Stimulated activated CD4-positive, alpha-beta T cell treated with anti-CD3 and anti-CD28 coated beads, Interleukin-1b, Interleukin-23, amount 100 ng/mL, for 24 hours (primary cell): ENCODE results near the gene ARHGAP8.

ENCODE experiments used
- DNase-seq, 4 experiments: peaks; one replicate each; pipeline ENCODE4 v3.0.0-alpha.2; 2020; ENCODE audit warnings: low read depth in 4 of 4, low spot score in 1 of 4

The ARHGAP8 gene

DNA sequence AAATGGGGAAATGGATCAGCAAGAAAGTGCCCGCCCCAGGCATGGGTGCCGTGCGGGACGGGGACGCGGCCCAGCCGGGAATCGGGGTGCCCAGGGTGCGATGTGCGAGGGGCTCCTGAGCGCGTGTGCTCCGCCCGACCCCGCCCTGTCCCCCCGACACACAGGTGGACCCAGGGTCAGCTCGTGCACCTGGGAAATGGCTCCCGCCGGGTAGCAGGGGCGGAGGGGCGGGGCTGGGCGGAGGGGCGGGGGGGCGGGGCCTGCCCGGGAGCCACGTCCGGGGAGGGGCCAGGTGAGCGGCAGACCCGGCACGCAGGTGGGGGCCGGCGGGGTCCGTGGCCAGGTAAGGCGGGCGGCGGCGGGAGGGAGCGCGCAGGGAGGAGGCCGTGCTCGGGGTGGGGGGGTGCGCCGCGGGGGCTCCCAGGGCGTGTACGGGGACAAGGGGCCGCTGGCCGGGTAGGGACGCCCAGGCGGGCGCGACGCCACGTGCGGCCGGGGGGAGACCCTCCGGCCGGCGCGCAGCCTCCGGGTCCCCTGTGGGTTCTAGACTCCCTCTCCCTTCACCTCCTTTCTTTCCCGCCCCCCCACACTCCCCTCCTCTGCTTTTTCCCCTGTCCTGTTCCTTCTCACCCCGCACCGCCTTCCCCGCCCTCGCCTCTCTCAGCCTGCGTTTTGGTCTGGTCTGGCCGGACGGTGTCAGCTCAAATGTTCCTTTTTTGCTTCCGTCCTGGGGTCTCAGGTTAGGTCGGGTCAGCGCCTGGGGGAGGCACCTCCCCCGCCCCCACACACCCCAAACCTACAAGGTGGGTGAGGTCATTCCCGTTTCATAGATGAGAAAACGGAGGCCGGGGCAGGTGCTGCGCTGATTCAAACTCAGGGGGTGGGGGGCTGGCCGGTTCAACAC is at the start of gene ARHGAP8:
Gene ARHGAP8, plus strand, starts transcription at position 291 of the 904 bp plus-strand sequence. CDS start 33,953 bp downstream, outside the sequence.
- DNase-seq, result no peak

GRCh38 chr22:44703255-44703870 is 49.0 kb upstream of the ARHGAP8 start:
- DNase-seq, result no peak

GRCh38 chr22:44704159-44705021 is 48.0 kb upstream of the ARHGAP8 start:
- DNase-seq, result no peak

- DNase-seq, result no peak
Measured at GRCh38 chr22:44705022-44705297, 47.4 kb upstream of the ARHGAP8 start.

GRCh38 chr22:44706488-44706887 is 45.9 kb upstream of the ARHGAP8 start:
- DNase-seq, result no peak

- DNase-seq, result no peak
Measured at GRCh38 chr22:44707178-44707577, 45.2 kb upstream of the ARHGAP8 start.

DNA sequence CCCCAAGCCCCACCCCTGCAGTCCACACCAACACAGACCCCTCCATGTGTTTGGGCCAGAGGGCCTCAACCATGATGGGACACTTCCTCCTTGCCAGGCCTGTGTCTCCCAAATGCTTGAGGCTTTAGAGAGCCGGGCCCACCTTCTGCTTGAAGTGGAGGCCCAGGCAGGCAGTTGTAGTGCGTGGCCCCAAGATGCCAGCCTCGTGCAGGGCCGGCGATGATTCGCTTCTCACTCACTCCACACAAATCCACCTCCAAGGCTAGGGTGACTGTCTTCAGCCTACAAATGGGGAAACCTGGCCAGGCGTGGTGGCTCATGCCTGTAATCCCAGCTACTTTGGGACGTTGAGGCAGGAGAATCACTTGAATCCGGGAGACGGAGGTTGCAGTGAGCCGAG is 44.6 kb upstream of the ARHGAP8 start:
- DNase-seq, result no peak

GRCh38 chr22:44709881-44710392 is 42.4 kb upstream of the ARHGAP8 start:
- no peak for DNase-seq

- DNase-seq, result no peak
Measured at GRCh38 chr22:44710474-44711240, 41.7 kb upstream of the ARHGAP8 start.

GRCh38 chr22:44711241-44711560 is 41.2 kb upstream of the ARHGAP8 start:
- DNase-seq, result no peak

DNA sequence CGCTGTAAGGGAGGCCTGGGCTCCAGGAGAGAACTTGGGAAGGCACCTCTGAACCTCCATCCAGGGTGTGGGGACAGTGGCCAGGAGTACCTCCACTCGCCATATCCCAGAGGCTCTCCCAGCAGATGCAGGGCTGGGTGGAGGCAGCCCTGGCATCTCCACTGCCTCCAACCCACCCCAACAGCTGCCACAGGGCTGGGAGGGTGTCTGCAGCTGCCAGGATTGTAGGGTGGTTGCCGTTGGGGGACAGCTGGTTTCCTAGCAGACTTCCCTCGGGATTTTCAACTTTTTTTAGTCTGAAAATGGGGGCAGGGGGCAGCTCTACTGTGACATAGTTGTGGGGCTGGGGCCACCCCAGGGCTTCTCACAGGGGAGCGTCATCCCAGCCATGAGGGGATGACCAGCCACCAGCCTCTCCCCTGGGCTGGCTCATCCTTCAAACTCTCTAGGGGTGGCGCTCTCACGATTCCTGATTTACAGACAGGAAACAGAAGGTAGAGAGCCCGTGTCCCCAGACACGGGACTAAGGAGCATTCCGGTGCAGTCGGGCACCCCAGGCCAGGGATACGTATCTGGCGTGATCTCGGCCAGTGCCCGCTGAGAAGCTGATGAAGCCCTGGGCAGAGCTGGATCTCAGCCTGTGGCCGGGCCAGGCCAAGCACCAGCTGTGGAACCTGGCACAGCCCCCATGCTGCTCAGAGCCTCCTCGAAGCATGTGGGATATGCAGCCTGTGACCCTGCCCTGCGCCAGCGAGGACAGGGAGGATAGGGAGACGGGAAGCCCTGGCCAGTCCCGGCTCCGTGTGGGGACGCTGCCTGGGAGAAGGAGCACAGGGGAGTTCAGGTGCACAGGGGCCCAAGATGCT is 40.5 kb upstream of the ARHGAP8 start:
- DNase-seq, result no peak

DNA sequence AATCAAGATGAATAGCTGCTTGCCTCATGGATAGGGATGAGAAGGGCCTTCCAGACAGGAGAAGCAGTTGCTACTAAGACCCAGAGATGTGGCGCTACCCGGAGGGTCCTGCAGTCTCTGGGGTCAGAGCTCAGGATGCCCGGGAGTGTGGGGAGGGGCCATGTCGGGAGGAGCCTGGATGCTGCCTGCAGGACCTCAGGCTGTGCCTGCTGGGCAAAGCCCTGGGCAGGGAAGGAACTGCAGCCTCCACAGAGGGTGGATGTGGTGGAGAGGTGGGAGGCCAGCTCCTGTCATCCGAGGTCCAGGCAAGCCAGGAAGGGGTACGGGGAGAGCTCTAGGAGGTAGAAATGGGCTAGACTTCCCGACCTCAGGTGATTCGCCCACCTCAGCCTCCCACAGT is 39.4 kb upstream of the ARHGAP8 start:
- DNase-seq, result no peak

DNA sequence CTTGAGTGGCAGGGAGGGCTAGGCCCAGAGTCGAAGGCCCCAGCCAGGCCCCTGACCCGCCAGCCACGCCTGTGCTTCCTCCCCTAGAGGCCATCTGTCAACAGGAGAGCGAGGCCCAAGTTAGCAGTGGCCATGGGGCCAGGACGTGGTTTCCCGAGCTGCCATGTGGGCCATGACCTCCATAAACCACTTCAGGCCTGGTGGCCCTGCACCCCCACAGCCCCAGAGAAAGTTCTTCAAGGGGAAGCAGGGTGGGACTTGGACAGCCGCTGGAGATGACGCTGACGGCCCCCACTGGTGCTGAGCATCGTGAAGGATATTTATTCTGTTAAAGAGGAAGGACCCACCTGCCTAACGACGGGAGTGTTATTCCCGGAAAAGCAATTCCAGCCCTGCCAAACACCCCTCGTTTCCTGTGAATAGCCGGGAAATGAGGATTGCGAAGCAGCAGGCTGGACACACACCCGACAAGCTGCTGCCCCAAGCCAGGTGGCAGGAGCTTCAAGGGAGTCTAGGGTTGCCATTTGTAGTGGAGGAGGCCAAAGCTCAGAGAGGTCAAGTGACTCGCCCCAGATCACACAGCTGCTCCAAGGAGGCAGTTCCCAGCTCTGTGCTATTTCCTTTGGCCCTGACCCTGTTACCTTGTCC is 37.5 kb upstream of the ARHGAP8 start:
- no peak for DNase-seq

- DNase-seq, result no peak
Measured at GRCh38 chr22:44718418-44718817, 34.0 kb upstream of the ARHGAP8 start.

- no peak for DNase-seq
Measured at GRCh38 chr22:44719586-44720368, 32.6 kb upstream of the ARHGAP8 start.

DNA sequence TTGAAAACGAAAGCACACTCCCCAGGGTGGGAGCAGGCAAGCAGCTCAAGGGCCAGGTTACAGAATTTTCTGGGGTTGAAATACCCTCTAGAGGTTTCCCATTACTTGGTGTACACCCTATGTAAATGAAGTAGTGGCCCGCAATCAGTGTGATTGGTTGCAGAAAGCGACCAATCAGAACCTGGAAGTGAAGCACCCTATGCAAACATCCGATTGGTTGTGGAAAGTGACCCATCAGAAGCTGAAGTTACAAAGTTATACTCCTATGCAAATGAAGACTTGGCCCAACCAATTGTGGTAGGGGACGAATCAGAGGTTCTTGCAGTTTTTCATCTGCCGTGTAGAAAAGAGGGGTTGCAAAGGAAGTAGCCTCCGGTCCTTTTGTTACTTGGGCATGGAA is 31.2 kb upstream of the ARHGAP8 start:
- DNase-seq, result no peak

DNA sequence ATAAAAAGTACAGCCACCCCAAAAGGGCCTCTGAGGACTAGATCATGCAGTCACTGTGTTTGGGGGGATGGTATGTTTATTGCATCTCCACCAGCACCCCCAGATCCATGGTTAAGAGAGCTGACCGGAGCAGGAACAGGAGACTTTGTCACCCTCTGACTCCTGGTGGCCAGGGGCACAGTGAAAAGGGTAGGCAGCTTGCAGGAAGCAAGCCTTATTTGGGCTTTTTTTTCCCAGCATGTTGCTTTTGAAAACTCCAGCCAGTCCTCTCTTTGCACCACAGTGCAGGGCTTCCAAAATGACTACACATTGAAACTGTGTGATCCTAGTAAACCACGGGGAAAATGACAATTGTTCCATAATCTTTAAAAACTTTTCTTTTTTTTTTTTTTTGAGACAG is 29.8 kb upstream of the ARHGAP8 start:
- no peak for DNase-seq

DNA sequence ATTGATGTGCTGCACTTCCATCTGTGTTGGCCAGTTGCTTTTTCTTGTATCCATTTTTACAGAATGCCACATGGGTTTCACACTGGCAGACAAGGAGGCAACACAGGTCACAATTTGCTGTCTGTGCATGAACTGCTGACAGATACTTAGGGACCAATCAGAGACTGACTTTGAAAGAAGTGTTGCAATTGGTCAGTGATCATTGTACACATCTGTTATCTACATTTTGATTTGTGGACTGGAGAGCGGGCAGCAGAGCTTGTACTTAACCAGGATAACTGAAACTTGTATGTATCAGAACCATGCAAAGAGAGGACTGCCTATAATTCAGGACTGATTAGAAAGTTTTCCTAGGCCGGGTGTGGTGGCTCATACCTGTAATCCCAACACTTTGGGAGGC is 28.6 kb upstream of the ARHGAP8 start:
- DNase-seq, result no peak

DNA sequence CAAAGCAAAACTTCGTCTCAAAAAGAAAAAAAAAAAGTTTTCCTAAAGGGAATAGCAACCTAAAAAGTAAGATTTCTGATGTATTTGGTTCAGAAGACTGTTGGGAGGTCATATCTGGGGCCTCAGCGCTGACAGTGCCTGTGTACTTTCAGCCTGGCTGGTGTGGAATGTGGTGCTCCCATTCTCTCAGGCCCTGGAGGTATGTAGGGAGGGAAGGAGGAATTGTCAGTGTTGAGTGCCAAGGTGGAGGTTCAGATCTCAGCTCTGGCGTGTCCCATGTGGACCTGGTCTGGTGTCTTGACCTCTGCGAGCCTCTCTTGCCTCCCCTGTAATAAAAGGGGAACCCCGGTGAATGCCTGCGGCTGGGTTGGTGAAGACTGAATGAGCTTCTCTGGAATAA is 28.0 kb upstream of the ARHGAP8 start:
- DNase-seq, result no peak
